Left ventricle myocardium inferior (tissue), 1 donor: ENCODE measurements around the gene PPP2R2B. TPM values are rescaled to one million over a fixed set of nuclear protein-coding genes. Genes with fewer than 3 reads are reported as not detected.

ENCODE experiments used
- DNase-seq: peaks from one replicate; pipeline ENCODE4 v3.0.0-alpha.2; 2020
- H3K27ac ChIP-seq: fragments of 200-600 bp; replicated peaks from 2 replicates; pipeline ENCODE4 v1.8.0; 2021
- H3K27me3 ChIP-seq: fragments of 200-600 bp; 2 replicates; pipeline ENCODE4 v1.8.0; 2021; ENCODE audit warnings: low read depth
- H3K36me3 ChIP-seq: fragments of 200-600 bp; 2 replicates; pipeline ENCODE4 v1.8.0; 2021
- H3K4me1 ChIP-seq: fragments of 200-600 bp; 2 replicates; pipeline ENCODE4 v1.8.0; 2021
- H3K4me3 ChIP-seq: fragments of 200-600 bp; 2 replicates; pipeline ENCODE4 v1.8.0; 2021; ENCODE audit warnings: mild to moderate bottlenecking, moderate library complexity
- H3K9me3 ChIP-seq: fragments of 200-600 bp; replicated peaks from 2 replicates; pipeline ENCODE4 v1.8.0; 2021
- CTCF ChIP-seq: fragments of 200-600 bp; IDR thresholded peaks from 2 replicates; pipeline ENCODE4 v1.8.0; 2021; ENCODE audit warnings: antibody characterized with exemption, mild to moderate bottlenecking, borderline replicate concordance
- intact Hi-C: fragments of 100-400 bp; cut with micrococcal nuclease; formaldehyde crosslinking; loops from one replicate; pipeline ENCODE4 v1.11.0; 2022
- total RNA-seq: library from RNA; stranded (reverse); fragmentation: NEBNext Ultra II Directional; extraction: Animal tissue kit (Norgen Biotek cat#: 25700); gene quantifications from one replicate; pipeline ENCODE4 v1.2.1, GENCODE V29; 2021
- donor health status: DM: no; HTN: yes; CAD: no; lungs with severe emphysema.

The PPP2R2B gene
- total RNA-seq, 1 donor from 2014 or later = 0.11 TPM

- Histone ChIP-seq H3K36me3 (no peaks in the 10 kb centered on the region), H3K9me3 (no peaks in the 10 kb centered on the region), H3K27ac (no peak overlapping the region), H3K4me1 (no peaks in the 10 kb centered on the region), H3K4me3 (no peak overlapping the region), H3K27me3 (peaks cover 4% of the 10 kb centered on the region)
- no peak for DNase-seq
- no peak for TF ChIP-seq CTCF
- intact Hi-C loops = no loop called here
These were observed 10.6 kb upstream of the PPP2R2B start for GRCh38 chr5:146889169-146889568.

DNA sequence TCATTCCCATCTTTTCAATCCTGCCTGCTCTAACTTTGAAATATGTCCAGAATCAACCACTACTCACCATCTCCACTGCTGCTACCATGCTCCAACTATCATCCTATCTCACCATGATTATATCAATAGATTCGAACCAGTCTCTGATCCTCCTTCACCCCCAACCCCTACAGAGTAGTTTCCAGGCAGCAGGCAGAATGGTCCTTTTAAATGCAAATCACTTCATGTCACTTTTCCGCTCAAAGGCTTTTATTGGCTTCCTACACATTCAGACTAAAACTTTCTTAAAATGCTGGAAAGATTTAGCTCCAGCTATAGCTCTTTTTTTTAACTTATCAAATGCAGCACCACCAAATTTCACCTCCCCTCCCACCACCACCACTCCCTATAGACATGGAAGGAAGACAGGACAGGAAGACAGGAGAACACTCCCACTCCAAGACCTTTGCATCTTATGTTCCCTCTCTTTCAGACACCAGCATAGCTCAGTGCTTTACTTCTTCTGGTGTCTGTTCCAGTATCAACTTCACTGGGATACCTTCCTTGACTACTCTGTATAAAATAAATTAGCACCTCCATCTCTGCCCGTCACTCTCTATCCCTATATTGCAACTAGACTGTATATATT, 9.9 kb upstream of the PPP2R2B start:
- Histone ChIP-seq H3K27ac (no peak overlapping the region), H3K36me3 (no peaks in the 10 kb centered on the region), H3K9me3 (no peaks in the 10 kb centered on the region), H3K4me3 (no peak overlapping the region), H3K27me3 (peaks cover 5% of the 10 kb centered on the region), H3K4me1 (no peaks in the 10 kb centered on the region)
- intact Hi-C loops = no loop called here
- no peak for DNase-seq
- TF ChIP-seq CTCF = no peak

DNA sequence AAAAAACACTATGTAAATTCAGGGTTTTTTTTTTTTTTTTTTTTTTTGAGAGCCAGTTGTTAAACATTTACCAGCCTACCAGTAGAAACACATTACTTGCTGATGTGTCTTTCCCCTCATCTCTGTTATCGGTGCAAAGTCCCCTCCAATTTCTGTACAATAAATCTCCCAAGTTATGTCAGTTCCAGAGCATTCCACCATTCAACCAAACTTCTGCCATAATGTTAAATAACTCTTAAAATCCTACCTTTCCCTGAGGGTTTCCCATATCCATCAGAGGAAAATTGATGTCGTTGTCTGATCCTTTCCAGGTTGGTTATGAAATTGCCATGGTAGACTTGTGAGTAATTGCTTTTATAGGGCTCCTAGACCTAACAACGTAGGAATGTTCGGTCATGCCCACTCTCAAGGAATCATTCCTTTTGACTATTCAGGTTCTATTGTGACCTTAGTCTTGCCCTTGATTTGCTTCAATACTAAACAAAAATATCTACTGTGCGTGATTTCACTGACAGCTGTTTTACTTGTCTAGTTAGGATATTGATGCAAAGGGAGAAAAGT, 5.6 kb upstream of the PPP2R2B start:
- intact Hi-C loops = no loop called here
- H3K27ac ChIP-seq = no peak overlapping the region
- DNase-seq = no peak
- no peaks in the 10 kb centered on the region for H3K36me3 ChIP-seq
- peaks cover 27% of the 10 kb centered on the region for H3K27me3 ChIP-seq
- H3K4me1 ChIP-seq = no peaks in the 10 kb centered on the region
- TF ChIP-seq CTCF = no peak
- H3K9me3 ChIP-seq = no peaks in the 10 kb centered on the region
- H3K4me3 ChIP-seq = no peak overlapping the region

DNA sequence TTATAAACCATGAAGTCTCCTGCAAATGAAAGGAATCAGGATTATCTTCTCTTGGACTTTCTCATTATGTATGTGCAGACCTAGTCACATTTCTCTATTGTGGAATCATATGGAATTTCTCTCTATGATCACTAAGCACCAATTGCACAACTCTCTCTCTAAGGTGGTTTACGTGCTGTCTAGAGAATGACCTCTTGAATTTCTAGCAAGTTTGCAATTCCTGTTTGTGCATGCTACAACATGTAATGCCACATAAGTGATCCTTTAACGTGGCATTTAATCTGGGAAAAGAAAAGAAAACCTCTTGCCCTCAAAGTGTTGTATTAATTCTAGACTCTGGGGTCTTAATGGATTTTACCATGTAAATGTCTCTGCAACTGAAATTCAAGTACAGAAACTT, 5.0 kb upstream of the PPP2R2B start:
- DNase-seq = no peak
- Histone ChIP-seq H3K36me3 (no peaks in the 10 kb centered on the region), H3K9me3 (no peaks in the 10 kb centered on the region), H3K4me1 (peaks cover 4% of the 10 kb centered on the region), H3K27me3 (peaks cover 33% of the 10 kb centered on the region), H3K27ac (no peak overlapping the region), H3K4me3 (no peak overlapping the region)
- intact Hi-C loops = no loop called here
- no peak for TF ChIP-seq CTCF

GRCh38 chr5:146880966-146881365, 2.4 kb upstream of the PPP2R2B start:
- no peaks in the 10 kb centered on the region for H3K9me3 ChIP-seq
- no peak overlapping the region for H3K27ac ChIP-seq
- H3K27me3 ChIP-seq = peaks cover 59% of the 10 kb centered on the region
- intact Hi-C loops = no loop called here
- DNase-seq = no peak
- TF ChIP-seq CTCF = no peak
- no peaks in the 10 kb centered on the region for H3K36me3 ChIP-seq
- H3K4me3 ChIP-seq = no peak overlapping the region
- peaks cover 21% of the 10 kb centered on the region for H3K4me1 ChIP-seq
